HG03108 (cell line): ENCODE results near the gene S100A5.
A peak's percentile ranks its signal among the peaks of the same experiment; 100 is the strongest.

Experiments
- ATAC-seq: cut with Tn5 transposase; IDR thresholded peaks from one replicate; pipeline ENCODE4 v1.9.1; 2021; ENCODE audit warnings: moderate library complexity; ENCODE audit not compliant: unreplicated experiment

Gene S100A5

DNA sequence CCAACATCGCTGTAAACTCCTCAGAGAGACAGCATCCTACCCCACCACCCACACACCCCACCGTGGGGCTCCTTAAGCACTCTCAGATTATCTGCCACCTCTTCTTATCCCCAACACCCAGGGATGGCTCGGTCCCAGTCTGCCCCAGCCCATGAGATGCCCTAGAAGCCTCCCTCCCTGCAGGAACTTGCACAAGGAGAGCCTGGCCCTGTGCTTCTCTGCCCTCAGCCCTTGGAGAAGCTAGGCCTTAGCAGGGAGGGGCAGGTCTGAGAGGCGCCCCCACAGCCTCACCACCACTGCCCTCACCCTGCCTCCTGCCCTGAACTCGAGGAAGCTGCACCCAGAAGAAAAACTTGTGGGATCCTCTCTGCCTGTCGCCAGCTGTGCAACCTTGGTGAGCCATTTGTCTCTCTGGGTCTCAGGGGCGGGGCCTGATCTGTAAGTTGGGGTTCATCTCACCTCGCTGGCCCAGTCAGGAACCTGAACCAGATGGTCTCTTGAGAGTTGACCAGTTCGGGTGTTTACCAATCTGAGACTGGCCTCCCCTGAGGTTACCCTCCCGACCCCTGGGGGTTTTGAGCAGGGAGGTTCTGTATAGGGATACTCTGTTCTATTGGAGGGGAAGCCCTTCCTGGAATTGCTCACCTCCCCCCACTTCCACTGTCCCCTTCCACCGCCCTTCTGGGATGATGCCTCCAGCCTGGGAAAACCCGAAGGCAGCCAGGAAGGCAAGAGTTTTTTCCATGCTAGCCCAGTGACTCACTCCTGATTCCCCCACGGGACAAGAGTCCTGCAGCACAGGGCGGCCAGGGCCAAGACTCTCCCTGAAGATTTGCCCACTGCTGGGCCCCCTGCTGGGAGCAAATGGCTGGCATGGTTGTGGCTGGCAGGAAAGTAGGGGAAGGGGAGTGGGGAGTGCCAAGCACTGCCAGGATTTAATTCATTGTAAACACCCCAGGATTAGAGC is 8.3 kb upstream of the S100A5 start, which contains the start of gene S100A3:
Gene S100A3, minus strand, starts transcription at position 537 of the 967 bp plus-strand sequence. CDS start 773 bp downstream, outside the sequence.
- no peak for ATAC-seq

DNA sequence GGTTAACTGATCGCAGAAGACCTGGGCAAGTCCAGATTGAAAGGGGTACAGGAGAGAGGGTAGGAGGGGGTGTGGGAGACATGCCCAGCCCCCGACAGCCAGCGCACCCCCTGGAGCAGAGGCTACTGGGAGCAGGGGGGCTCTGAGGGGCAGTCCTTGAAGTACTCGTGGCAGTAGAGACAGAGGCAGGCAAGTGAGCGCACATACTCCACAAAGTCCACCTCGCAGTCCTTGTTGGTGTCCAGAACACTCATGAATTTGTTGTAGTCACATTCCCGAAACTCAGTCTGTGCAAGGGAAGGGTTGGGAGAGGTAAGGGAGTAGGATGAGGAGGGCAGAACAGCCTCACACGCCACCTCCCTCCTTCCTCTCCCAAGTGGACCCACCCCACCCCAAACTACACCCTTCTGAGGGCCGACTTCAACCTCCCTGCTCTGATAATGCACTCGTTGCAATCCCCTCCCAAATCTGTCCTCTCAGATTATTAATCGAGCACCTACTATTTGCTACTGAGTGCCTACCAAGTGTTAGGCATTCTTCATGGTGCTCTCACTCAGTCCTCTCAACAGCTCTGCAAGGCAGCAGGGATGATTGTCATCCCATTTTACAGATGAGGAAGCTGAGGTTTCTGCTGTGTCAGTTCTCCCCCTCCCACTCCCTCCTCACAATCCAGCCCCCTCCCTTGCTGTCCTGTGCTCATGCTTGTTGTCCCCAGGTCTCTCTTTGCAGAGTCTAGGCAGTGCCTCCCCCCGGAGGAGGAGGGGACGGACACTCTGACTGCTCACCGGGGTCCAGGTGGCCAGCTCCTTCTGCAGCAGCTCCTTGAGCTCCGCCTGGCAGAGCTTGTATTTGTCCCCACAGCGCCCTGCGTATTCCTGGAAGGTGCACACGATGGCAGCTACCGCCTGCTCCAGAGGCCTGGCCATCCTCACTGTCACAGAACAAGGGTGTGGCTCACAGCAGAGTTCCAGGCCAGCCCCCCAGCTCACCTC is 7.1 kb upstream of the S100A5 start:
- ATAC-seq, result no peak

GRCh38 chr1:153546796-153547559 is 6.2 kb upstream of the S100A5 start:
- no peak for ATAC-seq

DNA sequence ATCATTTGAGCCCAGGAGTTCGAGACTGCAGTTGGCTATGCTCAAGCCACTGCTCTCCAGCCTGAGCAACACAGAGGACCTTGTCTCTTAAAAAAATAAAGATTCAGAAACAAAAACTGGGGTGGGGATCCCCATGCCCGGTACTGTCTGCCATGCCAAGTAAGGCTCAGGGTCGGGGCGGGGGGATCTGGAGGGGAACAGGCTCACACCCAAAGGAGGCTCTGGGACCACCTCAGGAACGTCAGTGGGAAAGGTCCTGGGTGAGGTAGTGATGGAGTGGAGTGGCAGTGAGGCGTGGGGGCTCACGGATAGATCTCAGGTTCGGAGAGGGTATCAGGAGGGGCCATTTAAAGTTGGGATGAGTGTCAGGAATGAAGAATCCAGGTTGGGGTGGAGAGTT is 5.6 kb upstream of the S100A5 start:
- ATAC-seq, result no peak

GRCh38 chr1:153545067-153546055 is 4.6 kb upstream of the S100A5 start, which contains the start of gene S100A4:
S100A4 (minus strand) TSS chr1:153545806; CDS start chr1:153544794, 1,012 bp downstream.
- ATAC-seq, result peak; percentile 59

DNA sequence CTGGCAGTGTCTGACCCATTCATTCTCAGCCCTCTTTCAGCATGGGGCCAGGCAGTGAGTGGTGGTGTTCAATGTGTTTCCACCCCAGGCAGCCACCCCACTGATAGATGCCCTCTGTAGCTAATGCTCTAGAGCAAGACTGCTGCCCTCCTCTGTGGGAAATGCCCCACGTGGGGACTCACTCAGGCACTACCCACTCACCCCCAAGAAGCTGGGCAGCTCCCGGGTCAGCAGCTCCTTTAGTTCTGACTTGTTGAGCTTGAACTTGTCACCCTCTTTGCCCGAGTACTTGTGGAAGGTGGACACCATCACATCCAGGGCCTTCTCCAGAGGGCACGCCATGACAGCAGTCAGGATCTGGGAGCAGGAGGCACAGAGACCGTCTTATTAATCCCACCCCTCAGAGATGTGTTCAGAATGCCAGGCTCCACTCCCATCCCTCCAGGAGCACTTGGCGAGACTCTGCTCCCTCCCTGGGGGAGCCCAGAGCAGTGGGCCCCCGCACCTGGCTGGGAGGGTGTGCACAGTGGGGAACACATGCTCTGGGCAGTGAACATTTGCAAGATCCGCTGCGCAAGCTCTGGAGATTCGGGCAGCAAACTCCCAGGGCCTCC is 3.8 kb upstream of the S100A5 start:
- no peak for ATAC-seq

GRCh38 chr1:153543736-153544135 is 3.0 kb upstream of the S100A5 start:
- ATAC-seq, result no peak

GRCh38 chr1:153542956-153543711 is 2.4 kb upstream of the S100A5 start:
- ATAC-seq, result no peak

GRCh38 chr1:153541641-153542590 is 1.2 kb upstream of the S100A5 start:
- ATAC-seq, result no peak

DNA sequence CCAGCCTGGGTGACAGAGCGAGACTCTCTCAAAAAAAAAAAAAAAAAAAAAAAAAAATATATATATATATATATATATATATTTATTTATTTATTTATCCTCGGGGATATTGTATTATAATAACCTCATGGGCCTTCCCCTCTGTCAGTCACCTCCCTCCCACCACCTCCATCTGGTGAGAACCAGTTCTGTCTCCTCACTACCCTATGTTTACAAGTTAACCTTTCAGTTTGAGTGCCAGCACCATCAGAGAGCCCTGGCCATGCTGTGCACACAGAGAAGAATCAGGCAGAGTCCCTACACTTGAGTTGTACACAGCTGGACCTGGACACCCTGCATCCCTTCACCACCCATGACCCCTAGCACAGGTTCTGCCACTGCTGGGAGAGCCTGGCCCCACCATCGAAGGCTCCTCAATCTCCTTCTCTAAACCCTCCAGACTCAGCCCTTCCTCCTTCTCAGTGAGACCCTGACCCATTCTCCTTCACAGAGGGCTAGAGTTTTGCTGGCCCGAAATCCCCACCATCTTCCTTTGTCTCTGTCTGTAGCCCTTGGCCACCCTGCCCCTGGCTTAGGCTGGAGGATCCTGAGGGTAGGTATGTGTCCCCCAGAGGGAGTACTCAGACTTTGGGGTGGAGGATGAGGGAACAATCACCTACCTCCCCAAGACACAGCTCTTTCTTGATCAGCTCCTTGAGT is 1.2 kb downstream of the S100A5 start:
- ATAC-seq, result no peak

GRCh38 chr1:153538315-153538821 is 2.4 kb downstream of the S100A5 start:
- no peak for ATAC-seq

- ATAC-seq, result no peak
These were observed 3.4 kb downstream of the S100A5 start for GRCh38 chr1:153537376-153537730.

DNA sequence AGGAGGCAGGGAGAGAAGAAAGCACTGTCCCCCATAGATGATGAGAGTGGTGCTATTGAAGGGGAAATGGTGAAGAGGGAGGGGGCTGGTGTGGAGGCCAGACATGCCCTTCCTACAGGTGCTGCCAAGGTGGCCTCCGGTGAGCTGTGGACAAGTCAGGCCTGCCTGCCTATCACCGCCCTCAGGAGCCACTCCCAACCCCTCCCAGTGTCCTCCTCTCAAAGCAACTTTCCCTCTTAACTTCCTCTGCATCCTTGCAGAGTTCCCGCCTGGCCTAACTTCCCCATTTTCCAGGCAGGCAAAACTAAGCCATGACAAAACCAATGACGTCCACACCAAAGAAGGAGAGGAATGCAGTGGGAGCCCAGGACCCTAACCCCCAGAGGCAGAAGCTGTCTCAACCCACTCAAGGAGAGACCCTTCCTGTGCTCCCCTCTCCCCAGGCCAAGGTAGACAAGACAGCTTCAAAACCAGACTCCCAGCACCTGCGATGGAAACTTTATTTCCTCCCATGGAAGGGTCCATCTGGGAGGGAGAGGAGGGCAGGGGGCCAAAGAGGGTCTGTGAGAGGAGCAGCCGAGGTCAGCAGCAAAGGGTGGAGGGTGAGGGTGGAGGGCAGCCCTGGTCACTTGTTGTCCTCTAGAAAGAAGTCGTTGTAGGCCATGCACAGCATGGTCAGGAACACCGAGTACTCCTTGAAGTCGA is 3.9 kb downstream of the S100A5 start:
- no peak for ATAC-seq

- no peak for ATAC-seq
These were observed 4.6 kb downstream of the S100A5 start for GRCh38 chr1:153536012-153536670.
